ENCODE measurements around the gene MT3. TPM values are rescaled to one million over a fixed set of nuclear protein-coding genes. Genes with fewer than 3 reads are reported as not detected.

The MT3 gene
- total and polyA plus RNA-seq, 2 of the 13 experiments (the other 11 are each of a cell fraction or from before 2014, with no cell fraction given) = not detected

DNA sequence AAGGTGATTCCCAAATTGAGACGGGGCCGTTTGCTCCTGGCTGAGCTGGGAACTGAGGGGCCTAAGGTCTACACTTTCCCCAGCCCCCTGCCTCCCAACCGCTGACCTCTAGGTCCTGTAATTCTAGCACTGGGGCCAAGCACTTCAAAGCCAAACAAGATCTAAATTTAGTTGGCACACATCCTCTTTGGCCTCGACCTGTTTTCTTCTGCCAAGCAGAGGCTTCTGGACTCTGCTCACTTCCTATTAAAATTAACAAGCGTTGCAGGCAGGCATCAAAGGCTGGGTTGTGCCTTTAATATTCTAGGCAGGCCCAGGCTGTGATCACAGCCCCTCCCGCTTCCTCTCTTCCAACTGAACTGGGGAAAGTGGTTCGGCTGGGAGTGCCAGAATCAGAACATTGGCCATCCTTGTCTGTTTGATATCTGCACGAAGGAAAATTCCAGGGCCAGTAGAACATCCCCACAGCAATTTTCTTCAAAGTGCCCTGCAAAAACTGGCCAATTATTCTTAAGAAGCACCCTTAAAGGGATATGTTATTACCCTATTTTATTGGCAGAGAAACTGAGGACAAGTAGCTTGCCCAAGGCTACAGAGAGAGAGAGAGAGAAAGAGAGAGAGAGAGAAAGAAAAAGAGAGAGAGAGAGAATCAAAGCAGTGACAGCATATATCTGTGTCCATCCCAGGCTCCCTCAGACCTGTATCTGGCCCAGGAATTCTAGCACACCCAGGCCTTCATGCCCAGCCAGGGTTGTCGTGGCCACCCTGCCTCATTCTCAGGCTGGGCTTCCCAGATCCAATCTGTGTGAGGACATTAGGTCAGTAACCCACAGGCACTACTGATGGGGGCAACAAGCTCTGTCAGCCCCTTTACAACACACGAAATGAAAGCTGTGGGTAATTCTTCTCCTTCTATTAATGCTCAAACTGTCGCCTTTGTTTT is 37.3 kb upstream of the MT3 start (continued):
- TF ChIP-seq, protein P1, sequence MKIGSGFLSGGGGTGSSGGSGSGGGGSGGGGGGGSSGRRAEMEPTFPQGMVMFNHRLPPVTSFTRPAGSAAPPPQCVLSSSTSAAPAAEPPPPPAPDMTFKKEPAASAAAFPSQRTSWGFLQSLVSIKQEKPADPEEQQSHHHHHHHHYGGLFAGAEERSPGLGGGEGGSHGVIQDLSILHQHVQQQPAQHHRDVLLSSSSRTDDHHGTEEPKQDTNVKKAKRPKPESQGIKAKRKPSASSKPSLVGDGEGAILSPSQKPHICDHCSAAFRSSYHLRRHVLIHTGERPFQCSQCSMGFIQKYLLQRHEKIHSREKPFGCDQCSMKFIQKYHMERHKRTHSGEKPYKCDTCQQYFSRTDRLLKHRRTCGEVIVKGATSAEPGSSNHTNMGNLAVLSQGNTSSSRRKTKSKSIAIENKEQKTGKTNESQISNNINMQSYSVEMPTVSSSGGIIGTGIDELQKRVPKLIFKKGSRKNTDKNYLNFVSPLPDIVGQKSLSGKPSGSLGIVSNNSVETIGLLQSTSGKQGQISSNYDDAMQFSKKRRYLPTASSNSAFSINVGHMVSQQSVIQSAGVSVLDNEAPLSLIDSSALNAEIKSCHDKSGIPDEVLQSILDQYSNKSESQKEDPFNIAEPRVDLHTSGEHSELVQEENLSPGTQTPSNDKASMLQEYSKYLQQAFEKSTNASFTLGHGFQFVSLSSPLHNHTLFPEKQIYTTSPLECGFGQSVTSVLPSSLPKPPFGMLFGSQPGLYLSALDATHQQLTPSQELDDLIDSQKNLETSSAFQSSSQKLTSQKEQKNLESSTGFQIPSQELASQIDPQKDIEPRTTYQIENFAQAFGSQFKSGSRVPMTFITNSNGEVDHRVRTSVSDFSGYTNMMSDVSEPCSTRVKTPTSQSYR (CRISPR knock-in tag; IDR thresholded peaks at IDR 0.05; ENCODE audit: borderline replicate concordance) = peak; percentile 68
- TF ChIP-seq HNRNPK (IDR thresholded peaks at IDR 0.05; ENCODE audit: low read depth, low read length, poor library complexity, severe bottlenecking) = no peak
- TF ChIP-seq, protein P2, sequence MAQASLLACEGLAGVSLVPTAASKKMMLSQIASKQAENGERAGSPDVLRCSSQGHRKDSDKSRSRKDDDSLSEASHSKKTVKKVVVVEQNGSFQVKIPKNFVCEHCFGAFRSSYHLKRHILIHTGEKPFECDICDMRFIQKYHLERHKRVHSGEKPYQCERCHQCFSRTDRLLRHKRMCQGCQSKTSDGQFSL (CRISPR knock-in tag; IDR thresholded peaks at IDR 0.05) = no peak
- TF ChIP-seq ZNF251 (CRISPR knock-in tag; IDR thresholded peaks at IDR 0.05) = no peak
- TF ChIP-seq, protein P3, sequence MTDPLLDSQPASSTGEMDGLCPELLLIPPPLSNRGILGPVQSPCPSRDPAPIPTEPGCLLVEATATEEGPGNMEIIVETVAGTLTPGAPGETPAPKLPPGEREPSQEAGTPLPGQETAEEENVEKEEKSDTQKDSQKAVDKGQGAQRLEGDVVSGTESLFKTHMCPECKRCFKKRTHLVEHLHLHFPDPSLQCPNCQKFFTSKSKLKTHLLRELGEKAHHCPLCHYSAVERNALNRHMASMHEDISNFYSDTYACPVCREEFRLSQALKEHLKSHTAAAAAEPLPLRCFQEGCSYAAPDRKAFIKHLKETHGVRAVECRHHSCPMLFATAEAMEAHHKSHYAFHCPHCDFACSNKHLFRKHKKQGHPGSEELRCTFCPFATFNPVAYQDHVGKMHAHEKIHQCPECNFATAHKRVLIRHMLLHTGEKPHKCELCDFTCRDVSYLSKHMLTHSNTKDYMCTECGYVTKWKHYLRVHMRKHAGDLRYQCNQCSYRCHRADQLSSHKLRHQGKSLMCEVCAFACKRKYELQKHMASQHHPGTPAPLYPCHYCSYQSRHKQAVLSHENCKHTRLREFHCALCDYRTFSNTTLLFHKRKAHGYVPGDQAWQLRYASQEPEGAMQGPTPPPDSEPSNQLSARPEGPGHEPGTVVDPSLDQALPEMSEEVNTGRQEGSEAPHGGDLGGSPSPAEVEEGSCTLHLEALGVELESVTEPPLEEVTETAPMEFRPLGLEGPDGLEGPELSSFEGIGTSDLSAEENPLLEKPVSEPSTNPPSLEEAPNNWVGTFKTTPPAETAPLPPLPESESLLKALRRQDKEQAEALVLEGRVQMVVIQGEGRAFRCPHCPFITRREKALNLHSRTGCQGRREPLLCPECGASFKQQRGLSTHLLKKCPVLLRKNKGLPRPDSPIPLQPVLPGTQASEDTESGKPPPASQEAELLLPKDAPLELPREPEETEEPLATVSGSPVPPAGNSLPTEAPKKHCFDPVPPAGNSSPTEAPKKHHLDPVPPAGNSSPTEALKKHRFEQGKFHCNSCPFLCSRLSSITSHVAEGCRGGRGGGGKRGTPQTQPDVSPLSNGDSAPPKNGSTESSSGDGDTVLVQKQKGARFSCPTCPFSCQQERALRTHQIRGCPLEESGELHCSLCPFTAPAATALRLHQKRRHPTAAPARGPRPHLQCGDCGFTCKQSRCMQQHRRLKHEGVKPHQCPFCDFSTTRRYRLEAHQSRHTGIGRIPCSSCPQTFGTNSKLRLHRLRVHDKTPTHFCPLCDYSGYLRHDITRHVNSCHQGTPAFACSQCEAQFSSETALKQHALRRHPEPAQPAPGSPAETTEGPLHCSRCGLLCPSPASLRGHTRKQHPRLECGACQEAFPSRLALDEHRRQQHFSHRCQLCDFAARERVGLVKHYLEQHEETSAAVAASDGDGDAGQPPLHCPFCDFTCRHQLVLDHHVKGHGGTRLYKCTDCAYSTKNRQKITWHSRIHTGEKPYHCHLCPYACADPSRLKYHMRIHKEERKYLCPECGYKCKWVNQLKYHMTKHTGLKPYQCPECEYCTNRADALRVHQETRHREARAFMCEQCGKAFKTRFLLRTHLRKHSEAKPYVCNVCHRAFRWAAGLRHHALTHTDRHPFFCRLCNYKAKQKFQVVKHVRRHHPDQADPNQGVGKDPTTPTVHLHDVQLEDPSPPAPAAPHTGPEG (CRISPR knock-in tag; IDR thresholded peaks at IDR 0.05) = no peak; the same call in 1 of the 2 replicates
- no peak for TF ChIP-seq ZNF547 (CRISPR knock-in tag; IDR thresholded peaks at IDR 0.05)
- TF ChIP-seq, protein P4, sequence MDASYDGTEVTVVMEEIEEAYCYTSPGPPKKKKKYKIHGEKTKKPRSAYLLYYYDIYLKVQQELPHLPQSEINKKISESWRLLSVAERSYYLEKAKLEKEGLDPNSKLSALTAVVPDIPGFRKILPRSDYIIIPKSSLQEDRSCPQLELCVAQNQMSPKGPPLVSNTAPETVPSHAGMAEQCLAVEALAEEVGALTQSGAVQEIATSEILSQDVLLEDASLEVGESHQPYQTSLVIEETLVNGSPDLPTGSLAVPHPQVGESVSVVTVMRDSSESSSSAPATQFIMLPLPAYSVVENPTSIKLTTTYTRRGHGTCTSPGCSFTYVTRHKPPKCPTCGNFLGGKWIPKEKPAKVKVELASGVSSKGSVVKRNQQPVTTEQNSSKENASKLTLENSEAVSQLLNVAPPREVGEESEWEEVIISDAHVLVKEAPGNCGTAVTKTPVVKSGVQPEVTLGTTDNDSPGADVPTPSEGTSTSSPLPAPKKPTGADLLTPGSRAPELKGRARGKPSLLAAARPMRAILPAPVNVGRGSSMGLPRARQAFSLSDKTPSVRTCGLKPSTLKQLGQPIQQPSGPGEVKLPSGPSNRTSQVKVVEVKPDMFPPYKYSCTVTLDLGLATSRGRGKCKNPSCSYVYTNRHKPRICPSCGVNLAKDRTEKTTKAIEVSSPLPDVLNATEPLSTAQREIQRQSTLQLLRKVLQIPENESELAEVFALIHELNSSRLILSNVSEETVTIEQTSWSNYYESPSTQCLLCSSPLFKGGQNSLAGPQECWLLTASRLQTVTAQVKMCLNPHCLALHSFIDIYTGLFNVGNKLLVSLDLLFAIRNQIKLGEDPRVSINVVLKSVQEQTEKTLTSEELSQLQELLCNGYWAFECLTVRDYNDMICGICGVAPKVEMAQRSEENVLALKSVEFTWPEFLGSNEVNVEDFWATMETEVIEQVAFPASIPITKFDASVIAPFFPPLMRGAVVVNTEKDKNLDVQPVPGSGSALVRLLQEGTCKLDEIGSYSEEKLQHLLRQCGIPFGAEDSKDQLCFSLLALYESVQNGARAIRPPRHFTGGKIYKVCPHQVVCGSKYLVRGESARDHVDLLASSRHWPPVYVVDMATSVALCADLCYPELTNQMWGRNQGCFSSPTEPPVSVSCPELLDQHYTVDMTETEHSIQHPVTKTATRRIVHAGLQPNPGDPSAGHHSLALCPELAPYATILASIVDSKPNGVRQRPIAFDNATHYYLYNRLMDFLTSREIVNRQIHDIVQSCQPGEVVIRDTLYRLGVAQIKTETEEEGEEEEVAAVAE (CRISPR knock-in tag; IDR thresholded peaks at IDR 0.05; ENCODE audit: borderline replicate concordance) = no peak
- TF ChIP-seq MED1 (CRISPR knock-in tag; IDR thresholded peaks at IDR 0.05) = peak; percentile 98
- TF ChIP-seq ZNF883 (CRISPR knock-in tag; IDR thresholded peaks at IDR 0.05; ENCODE audit: not compliant biosample characterization) = no peak
- TF ChIP-seq HMG20B (CRISPR knock-in tag; conservative IDR thresholded peaks at IDR 0.05) = 0 out of 2 replicates have a peak, but pooled peaks have one; percentile 54
- no peak for TF ChIP-seq SMC3 (IDR thresholded peaks at IDR 0.05; ENCODE audit: low read length)
- no peak for TF ChIP-seq PCBP1 (IDR thresholded peaks at IDR 0.05; ENCODE audit: borderline replicate concordance, low read depth, low read length)
- no peak for TF ChIP-seq STAT5B (CRISPR knock-in tag; IDR thresholded peaks at IDR 0.05)
- no peak for TF ChIP-seq GPN1 (CRISPR knock-in tag; IDR thresholded peaks at IDR 0.05; ENCODE audit: borderline replicate concordance)
- no peak for TF ChIP-seq ZNF605 (CRISPR knock-in tag; IDR thresholded peaks at IDR 0.05)

Measured in HepG2 (cell line).